NCI-H510A treated with DMSO at 0.1 percent for 48 hours (cell line): ENCODE measurements around the gene OSBPL6.
"Not testable (repeated sequence)": the region's sequence is repeated elsewhere in the genome, so short reads cannot be mapped to it uniquely, and the experiment has no call there.

Experiments used
- DNase-seq: peaks from one replicate; lab custom pipeline; 2025; lab: John Stamatoyannopoulos, UW

Gene OSBPL6

DNA sequence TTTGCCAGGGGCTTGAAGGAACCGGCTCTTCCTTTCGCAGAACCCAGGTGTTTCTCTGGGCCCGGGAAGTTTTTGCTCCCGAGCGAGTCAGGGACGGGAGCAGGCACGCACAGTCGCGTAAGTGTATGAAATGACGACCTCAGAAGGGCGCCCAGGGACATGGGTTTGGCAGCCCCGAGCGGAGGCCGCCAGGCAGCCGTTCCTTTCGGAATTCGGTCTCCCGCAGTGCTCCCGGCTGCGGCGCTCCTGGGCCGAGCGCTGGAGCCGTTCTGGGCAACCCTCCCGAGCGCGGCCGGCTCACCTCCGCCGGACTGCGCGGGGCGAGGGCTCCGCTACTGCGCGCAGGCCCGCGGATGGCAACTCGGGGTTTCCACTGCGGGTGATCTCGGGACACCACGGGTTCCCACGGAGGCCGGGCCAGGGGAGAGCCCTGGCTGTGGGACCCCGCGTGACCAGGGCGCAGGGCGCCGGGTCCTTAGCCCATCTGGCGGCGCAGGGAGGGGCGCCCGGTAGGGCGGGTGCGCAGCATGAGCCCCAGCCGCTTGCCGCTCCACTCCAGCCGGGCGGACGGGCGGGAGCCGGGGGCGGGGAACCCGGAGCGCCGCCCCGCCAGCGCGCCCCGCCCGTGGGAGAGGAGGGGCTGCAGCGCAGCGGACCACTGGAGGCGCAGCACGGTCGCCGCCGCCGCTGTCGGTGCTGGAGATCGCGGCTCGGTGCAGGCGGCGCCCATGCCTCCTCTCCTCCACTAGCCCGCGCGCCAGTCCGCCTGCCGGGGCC lies at the start of gene OSBPL6:
OSBPL6 (plus strand) TSS at position 690 of the 777 bp plus-strand sequence. CDS start 111,673 bp downstream, outside the sequence.
- DNase-seq, result peak; percentile 95

DNA sequence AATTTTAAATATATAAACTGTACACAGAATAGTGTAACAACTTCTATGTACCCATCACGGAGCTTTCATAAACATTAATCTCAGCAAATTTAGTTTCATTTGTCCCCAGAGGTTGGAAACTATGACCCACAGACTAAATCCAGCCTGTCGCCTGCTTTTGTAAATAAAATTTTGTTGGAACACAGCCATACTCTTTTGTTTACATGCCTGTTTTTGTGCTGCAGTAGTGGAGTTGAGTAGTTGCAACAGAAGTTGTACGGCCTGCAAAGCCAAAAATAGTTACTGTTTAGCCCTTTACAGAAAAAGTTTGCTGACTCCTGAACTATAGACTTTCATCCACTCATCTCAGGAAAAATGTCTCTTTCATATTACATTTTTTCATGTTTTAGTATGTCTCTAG lies 42.3 kb upstream of the OSBPL6 start:
- peak; percentile 79 for DNase-seq

- DNase-seq, result no peak
Observed at GRCh38 chr2:178152542-178152941, 41.8 kb upstream of the OSBPL6 start.

- DNase-seq, result no peak
Observed at GRCh38 chr2:178152977-178153376, 41.3 kb upstream of the OSBPL6 start.

GRCh38 chr2:178153878-178154277 lies 40.4 kb upstream of the OSBPL6 start:
- DNase-seq, result not testable (repeated sequence)

DNA sequence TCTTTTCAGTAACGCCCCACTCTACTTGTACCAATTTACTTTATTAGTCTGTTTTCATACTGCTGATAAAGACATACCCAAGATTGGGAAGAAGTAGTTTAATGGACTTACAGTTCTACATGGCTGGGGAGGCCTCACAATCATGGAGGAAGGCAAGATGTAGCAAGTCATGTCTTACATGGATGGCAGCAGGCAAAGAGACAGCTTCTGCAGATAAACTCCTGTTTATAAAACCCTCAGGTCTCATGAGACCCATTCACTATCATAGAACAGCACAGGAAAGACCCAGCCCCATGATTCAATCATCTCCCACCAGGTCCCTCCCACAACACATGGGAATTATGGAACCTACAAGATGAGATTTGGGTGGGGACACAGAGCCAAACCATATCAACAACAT lies 38.8 kb upstream of the OSBPL6 start:
- no peak for DNase-seq

DNA sequence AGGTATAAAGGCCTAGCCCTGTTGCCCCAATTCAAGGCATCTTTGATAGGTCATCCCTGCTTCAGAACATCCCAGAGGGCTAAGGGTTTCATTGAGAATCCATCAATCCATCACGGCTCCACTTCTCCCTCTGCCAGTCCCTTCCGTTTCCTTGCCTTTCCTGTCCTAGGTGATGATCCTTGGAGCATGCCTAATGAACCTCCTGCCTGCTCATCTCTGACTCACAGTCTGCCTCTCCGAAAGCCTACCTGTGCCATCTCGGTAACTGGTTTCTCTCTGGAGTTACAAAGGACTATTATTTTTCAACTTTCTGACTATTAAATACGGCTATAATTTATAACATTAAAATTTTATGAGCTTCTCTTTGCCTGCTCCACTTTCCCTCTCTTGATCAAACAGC lies 36.7 kb upstream of the OSBPL6 start:
- no peak for DNase-seq

DNA sequence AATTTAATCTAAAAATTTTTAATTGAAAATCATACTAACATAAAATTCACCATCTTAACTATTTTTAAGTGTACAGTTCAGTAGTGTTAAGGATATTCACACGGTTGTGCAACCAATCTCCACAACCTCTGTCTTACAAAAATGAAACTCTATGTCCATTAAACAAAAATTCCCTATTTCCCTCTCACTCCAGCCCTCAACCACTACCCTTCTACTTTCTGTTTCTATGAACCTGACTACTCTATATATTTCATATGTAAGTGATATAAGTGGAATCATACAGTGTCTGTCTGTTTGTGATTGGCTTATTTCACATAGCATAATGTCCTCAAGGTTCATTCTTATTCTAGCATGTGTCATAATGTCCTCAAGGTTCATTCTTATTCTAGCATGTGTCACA lies 34.3 kb upstream of the OSBPL6 start:
- DNase-seq, result no peak

- DNase-seq, result no peak
Observed at GRCh38 chr2:178160601-178161000, 33.7 kb upstream of the OSBPL6 start.

GRCh38 chr2:178163395-178163794 lies 30.9 kb upstream of the OSBPL6 start:
- no peak for DNase-seq

GRCh38 chr2:178163911-178164310 lies 30.4 kb upstream of the OSBPL6 start:
- no peak for DNase-seq

DNA sequence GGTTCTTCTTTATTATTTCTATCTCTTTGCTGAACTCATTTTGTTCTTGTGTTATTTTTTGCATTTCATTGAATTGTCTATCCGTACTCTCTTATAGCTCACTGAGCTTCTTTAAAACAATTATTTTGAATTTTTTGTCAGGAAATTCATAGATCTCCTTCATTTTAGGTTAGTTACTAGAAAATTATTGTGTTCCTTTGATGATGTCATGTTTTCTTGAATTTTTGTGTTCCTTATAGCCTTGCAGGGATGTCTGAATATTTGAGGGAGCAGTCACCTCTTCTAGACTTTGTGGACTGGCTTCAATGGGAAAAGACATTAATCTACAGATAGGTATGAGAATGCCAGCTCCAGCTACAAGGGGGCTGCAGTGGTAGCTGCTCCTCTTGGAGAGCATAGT lies 20.7 kb upstream of the OSBPL6 start:
- DNase-seq, result no peak

DNA sequence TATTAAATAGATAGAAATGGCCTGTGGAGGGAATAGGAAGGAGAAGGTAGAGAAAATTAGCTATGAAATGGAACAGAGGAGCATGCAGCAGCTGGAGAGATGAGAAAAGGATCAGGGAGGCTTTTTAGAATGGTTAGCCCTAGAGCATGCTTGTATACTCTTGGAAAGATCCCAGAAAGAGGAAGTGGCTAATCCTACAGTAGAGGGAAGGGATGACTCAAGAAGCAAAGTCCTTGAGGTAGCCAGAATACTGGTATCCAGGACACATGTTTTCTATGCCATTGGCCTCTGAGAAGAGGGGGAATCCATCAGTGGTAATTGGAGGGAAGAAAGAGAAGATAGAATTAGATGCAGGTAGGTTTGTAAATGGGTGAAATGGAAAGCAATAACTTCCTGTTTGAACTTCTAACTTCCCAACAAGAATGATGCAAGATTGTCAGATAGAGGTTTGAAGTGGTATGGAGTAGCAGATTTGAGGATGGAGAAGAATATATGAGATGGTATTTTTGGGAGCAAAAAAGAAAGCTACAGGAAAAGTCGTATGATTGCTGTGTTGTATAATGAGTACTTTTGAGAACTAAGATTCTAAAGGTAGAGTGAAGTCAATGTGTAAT lies 17.1 kb upstream of the OSBPL6 start:
- no peak for DNase-seq

GRCh38 chr2:178180648-178181047 lies 13.7 kb upstream of the OSBPL6 start:
- not testable (repeated sequence) for DNase-seq

DNA sequence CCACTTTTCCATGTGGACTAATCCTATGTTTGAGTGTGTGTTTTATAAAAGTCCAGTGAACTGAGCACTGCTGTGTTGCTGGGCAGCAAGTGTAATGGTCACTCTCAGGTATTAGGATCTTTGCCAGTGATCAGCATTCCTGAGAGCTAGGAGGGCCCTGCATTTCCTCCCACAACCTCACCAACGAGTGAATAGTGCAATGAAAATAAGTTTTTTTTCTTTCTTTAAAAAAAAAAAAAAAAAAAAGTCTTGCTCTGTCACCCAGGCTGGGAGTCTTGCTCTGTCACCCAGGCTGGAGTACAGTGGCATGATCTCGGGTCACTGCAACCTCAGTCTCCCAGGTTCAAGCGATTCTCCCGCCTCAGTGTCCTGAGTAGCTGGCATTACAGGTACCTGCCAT lies 6.5 kb upstream of the OSBPL6 start:
- no peak for DNase-seq

GRCh38 chr2:178188466-178188865 lies 5.8 kb upstream of the OSBPL6 start:
- no peak for DNase-seq

DNA sequence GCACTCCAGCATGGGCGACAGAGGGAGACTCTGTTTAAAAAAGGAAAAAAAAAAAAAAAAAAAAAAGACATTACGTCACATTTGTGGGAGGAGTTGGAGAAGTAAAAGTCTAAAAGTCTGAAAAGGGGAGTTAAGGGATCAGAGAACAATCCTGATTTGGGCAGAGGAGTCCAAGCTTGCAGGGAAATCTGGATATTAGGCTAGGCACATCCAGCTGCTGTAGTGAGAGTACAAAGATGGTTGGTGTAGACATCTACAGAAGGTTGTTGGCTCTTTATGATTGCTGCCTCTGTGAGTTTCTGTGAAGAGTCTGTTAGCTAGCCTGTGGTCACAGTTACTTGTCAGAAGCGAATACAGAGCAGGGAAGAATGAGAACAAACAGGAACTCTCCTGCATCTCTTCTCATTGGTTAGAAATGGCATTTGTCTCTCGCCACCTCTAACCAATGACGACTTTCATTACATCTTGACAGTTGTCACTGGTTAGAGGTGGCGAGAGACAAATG lies 3.3 kb upstream of the OSBPL6 start:
- peak; percentile 36 for DNase-seq

- DNase-seq, result no peak
Observed at GRCh38 chr2:178191511-178191910, 2.8 kb upstream of the OSBPL6 start.

GRCh38 chr2:178193496-178193822 lies 853 bp upstream of the OSBPL6 start:
- DNase-seq, result no peak

- DNase-seq, result peak; percentile 84
Observed at GRCh38 chr2:178194600-178195389, 483 bp downstream of the OSBPL6 start.

- peak; percentile 84 for DNase-seq
Observed at GRCh38 chr2:178195390-178196166, 1.3 kb downstream of the OSBPL6 start.

GRCh38 chr2:178197791-178198190 lies 3.5 kb downstream of the OSBPL6 start:
- no peak for DNase-seq
